ENCODE data around the gene RAMP1.
"Not testable (repeated sequence)": the region's sequence is repeated elsewhere in the genome, so short reads cannot be mapped to it uniquely, and the experiment has no call there.

RAMP1 gene

DNA sequence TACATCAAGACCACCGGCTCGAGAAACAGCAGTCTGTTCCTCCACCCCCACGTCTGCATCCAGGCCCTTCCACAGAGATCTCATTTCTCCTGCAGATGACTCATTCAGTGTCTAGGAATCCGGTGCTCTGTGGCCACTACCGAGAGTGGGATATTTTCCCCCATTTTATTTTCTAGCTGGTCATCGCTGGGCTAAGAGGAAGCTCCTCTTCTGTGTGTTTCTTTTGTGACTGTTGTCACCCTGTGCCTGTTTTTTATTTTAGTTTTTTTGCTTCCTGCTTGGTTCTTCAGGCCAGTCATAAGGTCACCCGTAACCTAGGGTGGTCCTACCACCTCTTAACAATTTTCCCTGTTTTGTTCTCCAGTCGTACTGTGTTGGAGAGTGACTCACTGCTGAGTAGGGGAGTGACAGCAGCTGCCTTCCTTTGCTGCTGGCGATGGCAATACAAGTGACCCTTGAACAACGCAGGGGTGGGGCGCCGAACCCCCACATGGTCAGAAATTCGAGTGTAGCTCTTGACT, 6.7 kb downstream of the RAMP1 start:
- H3K4me3 ChIP-seq (ENCODE audit: low read depth, low read length) = no peak overlapping the region
- in situ Hi-C loops (cut with HindIII; ENCODE audit: low sequenced_read_pairs) = no loop called here
- TF ChIP-seq CTCF (IDR thresholded peaks at IDR 0.05; ENCODE audit: low read depth, low read length, missing control alignments) = no peak
- no peak for DNase-seq (ENCODE audit: low read depth)

DNA sequence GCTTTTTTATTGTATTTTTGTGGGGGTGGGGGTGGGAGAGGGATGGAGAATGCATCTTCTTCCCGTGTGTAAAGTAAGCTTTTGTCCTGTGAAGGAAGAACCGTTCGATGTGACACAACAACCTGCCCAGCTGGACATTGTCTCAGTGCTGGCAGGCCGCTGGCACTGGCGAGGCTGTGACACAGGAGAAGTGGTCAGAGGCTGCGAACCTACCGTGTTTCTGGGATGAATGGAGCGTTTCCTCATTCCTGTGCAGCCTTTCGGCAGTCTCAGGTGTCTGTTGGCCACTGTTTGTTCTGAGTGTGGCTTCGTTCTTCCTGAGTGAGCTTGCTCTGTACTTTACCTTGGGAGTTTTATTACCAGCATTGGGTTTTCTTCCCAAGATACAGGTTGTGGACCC, 8.0 kb downstream of the RAMP1 start:
- DNase-seq (ENCODE audit: low read depth) = no peak
- in situ Hi-C loops (cut with HindIII; ENCODE audit: low sequenced_read_pairs) = no loop called here
- no peak for TF ChIP-seq CTCF (IDR thresholded peaks at IDR 0.05; ENCODE audit: low read depth, low read length, missing control alignments)
- no peak overlapping the region for H3K4me3 ChIP-seq (ENCODE audit: low read depth, low read length)

DNA sequence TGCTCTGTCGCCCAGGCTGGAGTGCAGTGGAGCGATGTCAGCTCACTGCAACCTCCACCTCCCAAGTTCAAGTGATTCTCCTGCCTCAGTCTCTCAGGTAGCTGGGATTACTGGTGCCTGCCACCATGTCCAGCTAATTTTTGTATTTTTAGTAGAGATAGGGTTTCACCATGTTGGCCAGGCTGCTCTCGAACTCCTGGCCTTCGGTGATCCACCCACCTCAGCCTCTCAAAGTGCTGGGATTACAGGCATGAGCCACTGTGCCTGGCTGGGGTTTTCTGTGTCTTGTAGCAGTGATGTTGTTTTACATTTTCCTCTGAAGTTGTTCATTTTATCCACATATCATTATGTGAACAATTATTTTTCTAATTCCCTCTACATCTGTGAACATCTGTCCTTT, 8.7 kb downstream of the RAMP1 start:
- DNase-seq (ENCODE audit: low read depth); H3K4me3 ChIP-seq (ENCODE audit: low read depth, low read length); in situ Hi-C loops (cut with HindIII; ENCODE audit: low sequenced_read_pairs): not testable (repeated sequence)

DNA sequence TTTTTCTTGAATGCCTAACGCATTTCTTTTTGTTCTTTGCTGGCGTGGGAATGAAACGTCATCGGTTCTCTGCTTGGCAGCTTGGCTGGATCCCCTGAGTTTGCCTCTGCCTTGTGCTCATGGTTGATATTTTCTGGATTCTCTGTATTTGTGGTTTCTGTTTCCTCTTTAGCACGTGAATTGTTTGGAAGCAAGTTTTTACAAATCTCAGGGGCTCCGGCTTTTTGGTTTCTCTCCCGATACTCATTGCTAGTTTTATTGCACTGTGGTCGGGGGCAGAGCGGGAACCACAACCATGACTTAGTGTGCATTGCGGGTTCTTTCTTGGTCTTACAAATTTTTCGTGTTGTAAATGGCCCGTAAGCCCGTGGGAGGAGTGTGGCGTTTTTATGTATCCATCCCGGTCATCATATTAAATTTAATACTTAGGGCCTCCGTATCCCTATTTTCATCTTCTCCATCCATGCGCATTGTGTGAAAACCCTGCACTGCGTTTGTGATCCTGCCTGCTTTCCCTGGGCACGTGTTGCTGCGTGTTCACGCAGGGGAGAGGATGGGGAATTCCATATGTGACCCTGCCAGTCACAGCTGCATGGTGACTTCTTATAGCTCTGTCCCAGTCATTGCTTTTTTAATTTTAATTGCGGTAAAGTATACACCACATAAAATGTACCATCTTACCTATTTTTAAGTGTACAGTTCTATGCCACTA, 9.4 kb downstream of the RAMP1 start:
- TF ChIP-seq CTCF (IDR thresholded peaks at IDR 0.05; ENCODE audit: low read depth, low read length, missing control alignments) = no peak
- in situ Hi-C loops (cut with HindIII; ENCODE audit: low sequenced_read_pairs) = no loop called here
- no peak overlapping the region for H3K4me3 ChIP-seq (ENCODE audit: low read depth, low read length)
- DNase-seq (ENCODE audit: low read depth) = peak; percentile 62

- in situ Hi-C loops (cut with HindIII; ENCODE audit: low sequenced_read_pairs) = no loop called here
- no peak overlapping the region for H3K4me3 ChIP-seq (ENCODE audit: low read depth, low read length)
- no peak for TF ChIP-seq CTCF (IDR thresholded peaks at IDR 0.05; ENCODE audit: low read depth, low read length, missing control alignments)
- DNase-seq (ENCODE audit: low read depth) = no peak
These were observed 10.1 kb downstream of the RAMP1 start for GRCh38 chr2:237869343-237870102.

DNA sequence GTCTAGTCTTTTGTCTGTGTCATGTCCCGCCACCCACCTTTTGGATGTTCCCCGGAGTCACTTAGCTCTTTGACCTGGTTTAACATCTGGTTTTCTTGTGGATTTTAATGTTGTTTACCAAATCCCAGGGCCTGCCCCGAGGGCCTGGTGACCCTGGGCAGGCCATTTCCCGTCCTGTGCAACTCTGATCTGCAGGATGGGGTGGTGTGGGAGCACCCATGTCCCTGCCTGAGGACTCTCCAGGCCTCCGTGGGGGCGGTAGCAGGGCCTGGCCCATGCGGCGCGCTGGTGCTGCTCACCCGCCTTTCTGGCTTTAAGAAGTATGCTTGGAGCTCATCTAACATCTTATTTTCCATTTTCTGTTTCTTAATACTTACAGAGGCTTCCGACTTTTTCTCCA, 10.7 kb downstream of the RAMP1 start:
- DNase-seq (ENCODE audit: low read depth) = no peak
- no peak for TF ChIP-seq CTCF (IDR thresholded peaks at IDR 0.05; ENCODE audit: low read depth, low read length, missing control alignments)
- H3K4me3 ChIP-seq (ENCODE audit: low read depth, low read length) = no peak overlapping the region
- in situ Hi-C loops (cut with HindIII; ENCODE audit: low sequenced_read_pairs) = no loop called here

All from astrocyte of the cerebellum (primary cell).